Right lobe of liver (tissue), 4 donors: ENCODE measurements around the gene ANGPTL4.

Experiments
- CTCF ChIP-seq, 4 donors: fragments of 200-600 bp in 3 of 4; fragments of 450-650 bp in 1 of 4; IDR thresholded peaks; one replicate each; pipeline versions ENCODE4 v1.5.1 to v1.8.0; 2016 to 2022; ENCODE audit warnings: antibody characterized with exemption in 4 of 4, mild to moderate bottlenecking in 2 of 4
- POLR2A ChIP-seq: fragments of 450-650 bp; IDR thresholded peaks from one replicate; pipeline ENCODE4 v1.6.1; 2017; ENCODE audit warnings: antibody characterized with exemption, mild to moderate bottlenecking
- donor health status: DM: no; HTN: no; CAD: no.
- donor health status: DM: no; HTN: no; CAD: no.
- donor health status: DM: no; HTN: yes; CAD: no.

DNA sequence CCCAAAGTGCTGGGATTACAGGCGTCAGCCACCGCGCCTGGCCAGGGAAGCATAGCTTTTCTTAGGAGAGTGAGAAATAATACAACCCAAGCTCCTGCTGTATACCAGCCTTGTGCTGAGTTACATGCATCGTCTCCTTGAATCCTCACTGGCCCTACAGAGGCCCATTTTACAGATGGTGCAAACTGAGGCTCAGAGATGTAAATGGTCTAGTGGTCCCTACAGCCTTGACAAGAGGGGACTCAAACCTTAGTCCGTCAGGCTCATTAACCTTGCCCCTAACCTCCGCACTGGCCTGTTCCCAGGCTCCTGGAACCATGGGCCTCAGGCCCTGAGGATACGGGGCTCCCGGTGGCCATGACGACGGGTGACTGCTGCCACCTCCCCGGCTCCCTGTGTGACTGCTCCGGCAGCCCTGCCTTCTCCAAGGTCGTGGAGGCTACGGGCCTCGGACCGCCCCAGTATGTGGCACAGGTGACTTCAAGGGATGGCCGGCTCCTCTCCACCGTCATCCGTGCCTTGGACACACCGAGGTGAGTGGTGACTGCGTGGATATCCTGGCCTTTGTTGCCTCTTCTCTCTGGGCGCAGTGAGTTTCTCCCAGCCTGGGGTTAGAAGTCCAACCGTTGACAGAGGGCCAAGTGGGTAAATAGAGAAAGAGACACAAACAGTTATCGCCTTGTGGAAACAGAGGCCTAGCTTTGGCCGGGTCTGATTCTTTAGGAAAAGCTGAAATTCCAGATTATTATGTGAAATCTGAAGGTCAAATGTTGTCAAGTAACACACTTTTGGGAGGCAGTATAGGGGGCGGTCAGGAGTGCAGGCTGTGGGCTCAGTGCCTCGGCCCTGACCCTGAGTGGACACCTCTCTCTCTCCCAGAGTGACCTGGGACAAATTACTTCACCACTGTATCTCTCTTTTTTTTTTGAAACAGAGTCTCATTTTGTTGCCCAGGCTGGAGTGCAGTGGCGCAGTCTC, 57.8 kb downstream of the ANGPTL4 start:
- TF ChIP-seq CTCF (IDR thresholded peaks at IDR 0.05) (no peak), POLR2A (peak; percentile 17)
